ENCODE results near the gene HABP2.

The HABP2 gene

GRCh38 chr10:113585949-113586348 is 33.1 kb downstream of the HABP2 start:
- ChIA-PET CTCF (no interaction called here), POLR2A (no interaction called here)
- DNase-seq (ENCODE audit: extremely low spot score), result no peak
- no peak for TF ChIP-seq BHLHE40 (IDR thresholded peaks at IDR 0.05; ENCODE audit: borderline replicate concordance)
- TF ChIP-seq L3MBTL2 (conservative IDR thresholded peaks at IDR 0.05), result no peak
- TF ChIP-seq FOXK2 (IDR thresholded peaks at IDR 0.05), result no peak
- TF ChIP-seq FOXM1 (IDR thresholded peaks at IDR 0.05; ENCODE audit: borderline replicate concordance), result no peak
- TF ChIP-seq NFRKB (IDR thresholded peaks at IDR 0.05), result no peak
- no peak for TF ChIP-seq ZNF384 (IDR thresholded peaks at IDR 0.05)
- TF ChIP-seq, protein P1, sequence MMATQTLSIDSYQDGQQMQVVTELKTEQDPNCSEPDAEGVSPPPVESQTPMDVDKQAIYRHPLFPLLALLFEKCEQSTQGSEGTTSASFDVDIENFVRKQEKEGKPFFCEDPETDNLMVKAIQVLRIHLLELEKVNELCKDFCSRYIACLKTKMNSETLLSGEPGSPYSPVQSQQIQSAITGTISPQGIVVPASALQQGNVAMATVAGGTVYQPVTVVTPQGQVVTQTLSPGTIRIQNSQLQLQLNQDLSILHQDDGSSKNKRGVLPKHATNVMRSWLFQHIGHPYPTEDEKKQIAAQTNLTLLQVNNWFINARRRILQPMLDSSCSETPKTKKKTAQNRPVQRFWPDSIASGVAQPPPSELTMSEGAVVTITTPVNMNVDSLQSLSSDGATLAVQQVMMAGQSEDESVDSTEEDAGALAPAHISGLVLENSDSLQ (IDR thresholded peaks at IDR 0.05), result no peak
- TF ChIP-seq HDGF (IDR thresholded peaks at IDR 0.05; ENCODE audit: borderline replicate concordance), result no peak
- no peak for TF ChIP-seq ARNT (IDR thresholded peaks at IDR 0.05)
- TF ChIP-seq SUZ12 (IDR thresholded peaks at IDR 0.05), result no peak
- no peak for TF ChIP-seq CTBP1 (IDR thresholded peaks at IDR 0.05; ENCODE audit: borderline replicate concordance)
- no peak for TF ChIP-seq ELF4 (IDR thresholded peaks at IDR 0.05)
- no peak for TF ChIP-seq SP1 (IDR thresholded peaks at IDR 0.05)
- TF ChIP-seq TARDBP (IDR thresholded peaks at IDR 0.05), result no peak
- TF ChIP-seq FOXA1 (IDR thresholded peaks at IDR 0.05), result no peak
- TF ChIP-seq LEF1 (IDR thresholded peaks at IDR 0.05; ENCODE audit: borderline replicate concordance), result no peak

DNA sequence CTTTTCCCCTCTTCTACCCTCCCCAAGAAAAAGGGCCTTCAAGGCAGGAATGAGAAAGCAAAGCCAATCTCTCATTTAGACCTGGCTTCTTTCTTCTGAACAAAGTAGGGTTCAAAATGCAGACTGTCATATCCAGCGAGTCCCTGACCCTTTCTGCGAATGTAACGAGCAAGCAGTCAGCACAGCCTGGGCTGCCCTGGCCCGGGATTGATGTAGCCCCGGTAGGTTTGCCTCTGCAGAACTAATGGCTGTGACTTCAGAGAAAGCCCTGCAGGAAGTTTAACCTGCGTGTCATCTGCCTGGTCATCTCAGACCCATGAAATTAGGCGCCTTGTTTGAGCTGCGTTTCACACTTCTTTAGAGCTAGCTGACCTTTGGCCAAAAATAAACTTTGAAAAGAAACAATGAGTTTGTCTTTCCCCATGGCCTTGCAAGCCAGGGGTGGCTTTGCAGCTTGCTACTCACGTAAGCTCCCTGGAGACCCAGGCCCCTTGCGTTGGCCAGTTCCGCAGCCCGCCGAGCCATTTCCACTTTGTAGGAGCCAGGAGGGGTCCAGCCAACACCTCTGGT is 36.4 kb downstream of the HABP2 start:
- no peak for TF ChIP-seq L3MBTL2 (conservative IDR thresholded peaks at IDR 0.05)
- TF ChIP-seq FOXK2 (IDR thresholded peaks at IDR 0.05), result no peak
- TF ChIP-seq ELF4 (IDR thresholded peaks at IDR 0.05), result no peak
- no peak for TF ChIP-seq SUZ12 (IDR thresholded peaks at IDR 0.05)
- no peak for TF ChIP-seq TARDBP (IDR thresholded peaks at IDR 0.05)
- TF ChIP-seq HDGF (IDR thresholded peaks at IDR 0.05; ENCODE audit: borderline replicate concordance), result no peak
- no peak for TF ChIP-seq ZNF384 (IDR thresholded peaks at IDR 0.05)
- TF ChIP-seq FOXM1 (IDR thresholded peaks at IDR 0.05; ENCODE audit: borderline replicate concordance), result no peak
- no peak for TF ChIP-seq NFRKB (IDR thresholded peaks at IDR 0.05)
- TF ChIP-seq, protein P1 (IDR thresholded peaks at IDR 0.05), result no peak
- TF ChIP-seq BHLHE40 (IDR thresholded peaks at IDR 0.05; ENCODE audit: borderline replicate concordance), result no peak
- no peak for TF ChIP-seq LEF1 (IDR thresholded peaks at IDR 0.05; ENCODE audit: borderline replicate concordance)
- no peak for TF ChIP-seq FOXA1 (IDR thresholded peaks at IDR 0.05)
- no peak for TF ChIP-seq SP1 (IDR thresholded peaks at IDR 0.05)
- no peak for TF ChIP-seq ARNT (IDR thresholded peaks at IDR 0.05)
- no peak for TF ChIP-seq CTBP1 (IDR thresholded peaks at IDR 0.05; ENCODE audit: borderline replicate concordance)
- CTCF ChIA-PET, result no interaction called here
- no peak for DNase-seq (ENCODE audit: extremely low spot score)
- POLR2A ChIA-PET, result no interaction called here

GRCh38 chr10:113590581-113590980 is 37.7 kb downstream of the HABP2 start:
- ChIA-PET CTCF (interaction anchor here (0.5 kb wide), 1 partner anchor 759 kb away, joined by 3 read pairs; no protein-coding TSS in a partner anchor), POLR2A (no interaction called here)
- no peak for DNase-seq (ENCODE audit: extremely low spot score)

GRCh38 chr10:113592380-113592779 is 39.5 kb downstream of the HABP2 start:
- CTCF ChIA-PET, result no interaction called here
- no peak for TF ChIP-seq CTBP1 (IDR thresholded peaks at IDR 0.05; ENCODE audit: borderline replicate concordance)
- TF ChIP-seq FOXA1 (IDR thresholded peaks at IDR 0.05), result no peak
- no peak for TF ChIP-seq FOXK2 (IDR thresholded peaks at IDR 0.05)
- TF ChIP-seq HDGF (IDR thresholded peaks at IDR 0.05; ENCODE audit: borderline replicate concordance), result no peak
- TF ChIP-seq, protein P1 (IDR thresholded peaks at IDR 0.05), result no peak
- TF ChIP-seq ZNF384 (IDR thresholded peaks at IDR 0.05), result no peak
- TF ChIP-seq ELF4 (IDR thresholded peaks at IDR 0.05), result no peak
- no peak for TF ChIP-seq FOXM1 (IDR thresholded peaks at IDR 0.05; ENCODE audit: borderline replicate concordance)
- TF ChIP-seq BHLHE40 (IDR thresholded peaks at IDR 0.05; ENCODE audit: borderline replicate concordance), result no peak
- no peak for TF ChIP-seq ARNT (IDR thresholded peaks at IDR 0.05)
- TF ChIP-seq L3MBTL2 (conservative IDR thresholded peaks at IDR 0.05), result no peak
- TF ChIP-seq SUZ12 (IDR thresholded peaks at IDR 0.05), result no peak
- no peak for TF ChIP-seq LEF1 (IDR thresholded peaks at IDR 0.05; ENCODE audit: borderline replicate concordance)
- no peak for TF ChIP-seq NFRKB (IDR thresholded peaks at IDR 0.05)
- no peak for TF ChIP-seq SP1 (IDR thresholded peaks at IDR 0.05)
- no peak for TF ChIP-seq TARDBP (IDR thresholded peaks at IDR 0.05)
- POLR2A ChIA-PET, result no interaction called here

More at GRCh38 chr10:113590581-113590980, 37.7 kb downstream of the HABP2 start:
- TF ChIP-seq SUZ12 (IDR thresholded peaks at IDR 0.05), result no peak
- no peak for TF ChIP-seq LEF1 (IDR thresholded peaks at IDR 0.05; ENCODE audit: borderline replicate concordance)
- no peak for TF ChIP-seq ELF4 (IDR thresholded peaks at IDR 0.05)
- TF ChIP-seq L3MBTL2 (conservative IDR thresholded peaks at IDR 0.05), result no peak
- TF ChIP-seq ARNT (IDR thresholded peaks at IDR 0.05), result no peak
- TF ChIP-seq SP1 (IDR thresholded peaks at IDR 0.05), result no peak
- no peak for TF ChIP-seq CTBP1 (IDR thresholded peaks at IDR 0.05; ENCODE audit: borderline replicate concordance)
- TF ChIP-seq FOXK2 (IDR thresholded peaks at IDR 0.05), result no peak
- no peak for TF ChIP-seq HDGF (IDR thresholded peaks at IDR 0.05; ENCODE audit: borderline replicate concordance)
- no peak for TF ChIP-seq FOXA1 (IDR thresholded peaks at IDR 0.05)
- no peak for TF ChIP-seq BHLHE40 (IDR thresholded peaks at IDR 0.05; ENCODE audit: borderline replicate concordance)
- TF ChIP-seq, protein P1 (IDR thresholded peaks at IDR 0.05), result no peak
- TF ChIP-seq FOXM1 (IDR thresholded peaks at IDR 0.05; ENCODE audit: borderline replicate concordance), result no peak
- TF ChIP-seq ZNF384 (IDR thresholded peaks at IDR 0.05), result no peak
- TF ChIP-seq NFRKB (IDR thresholded peaks at IDR 0.05), result no peak

DNA sequence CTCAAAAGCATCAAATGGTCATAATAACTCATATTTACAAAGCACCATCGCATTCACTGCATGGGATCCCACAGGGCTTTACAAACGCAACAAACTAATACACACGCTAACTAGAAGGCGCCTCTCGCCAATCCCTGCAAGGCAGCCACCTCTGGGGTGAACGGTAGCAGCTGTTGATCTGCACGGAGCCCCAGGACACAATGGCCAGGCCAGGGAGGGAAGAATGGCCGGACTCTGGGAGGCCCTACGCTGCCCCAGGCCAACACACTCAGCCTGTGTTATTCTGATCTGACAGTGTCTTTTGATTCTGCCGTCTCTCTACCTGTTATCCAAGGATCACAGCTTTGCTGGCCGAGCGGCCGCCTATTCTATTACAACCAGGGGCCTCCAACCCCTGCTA is 41.8 kb downstream of the HABP2 start:
- POLR2A ChIA-PET, result no interaction called here
- TF ChIP-seq, protein P1 (IDR thresholded peaks at IDR 0.05), result no peak
- TF ChIP-seq FOXK2 (IDR thresholded peaks at IDR 0.05), result no peak
- TF ChIP-seq SP1 (IDR thresholded peaks at IDR 0.05), result no peak
- TF ChIP-seq BHLHE40 (IDR thresholded peaks at IDR 0.05; ENCODE audit: borderline replicate concordance), result no peak
- TF ChIP-seq FOXA1 (IDR thresholded peaks at IDR 0.05), result no peak
- no peak for TF ChIP-seq HDGF (IDR thresholded peaks at IDR 0.05; ENCODE audit: borderline replicate concordance)
- TF ChIP-seq TARDBP (IDR thresholded peaks at IDR 0.05), result no peak
- TF ChIP-seq ELF4 (IDR thresholded peaks at IDR 0.05), result no peak
- no peak for TF ChIP-seq NFRKB (IDR thresholded peaks at IDR 0.05)
- TF ChIP-seq ZNF384 (IDR thresholded peaks at IDR 0.05), result no peak
- no peak for TF ChIP-seq FOXM1 (IDR thresholded peaks at IDR 0.05; ENCODE audit: borderline replicate concordance)
- no peak for TF ChIP-seq SUZ12 (IDR thresholded peaks at IDR 0.05)
- no peak for TF ChIP-seq CTBP1 (IDR thresholded peaks at IDR 0.05; ENCODE audit: borderline replicate concordance)
- TF ChIP-seq L3MBTL2 (conservative IDR thresholded peaks at IDR 0.05), result no peak
- CTCF ChIA-PET, result no interaction called here
- DNase-seq (ENCODE audit: extremely low spot score), result no peak

More at GRCh38 chr10:113592380-113592779, 39.5 kb downstream of the HABP2 start:
- DNase-seq (ENCODE audit: extremely low spot score), result no peak
